H1 (cell line): Measurements from ENCODE around the gene SLC44A5.

ENCODE experiments used
- ASH2L ChIP-seq: fragments of 200-600, 300-600 bp; sonication (generic); IDR thresholded peaks from one replicate; pipeline ENCODE4 v1.7.1; 2017; ENCODE audit warnings: low read length
- BRCA1 ChIP-seq: IDR thresholded peaks from 2 replicates; pipeline ENCODE4 v1.6.1; 2012; ENCODE audit warnings: low read depth, low read length, improper control_type of control experiment
- EZH2 ChIP-seq: fragments of 200-600 bp; sonication (generic); IDR thresholded peaks from 2 replicates; pipeline ENCODE4 v1.7.1; 2012; ENCODE audit warnings: low read depth, mild to moderate bottlenecking, moderate library complexity, low read length, inconsistent platforms; ENCODE audit not compliant: severe bottlenecking
- HDAC6 ChIP-seq: IDR thresholded peaks from one replicate; pipeline ENCODE4 v1.7.1; 2012; ENCODE audit warnings: low read depth, mild to moderate bottlenecking, inconsistent platforms, low read length, moderate library complexity
- JUN ChIP-seq: IDR thresholded peaks from 2 replicates; pipeline ENCODE4 v1.6.1; 2011; ENCODE audit warnings: low read depth, mild to moderate bottlenecking, improper control_type of control experiment, low read length
- NANOG ChIP-seq: IDR thresholded peaks from 2 replicates; pipeline ENCODE4 v1.6.1; 2011; ENCODE audit warnings: low read length, low read depth, mild to moderate bottlenecking, inconsistent platforms; ENCODE audit not compliant: insufficient read depth, poor library complexity, severe bottlenecking
- POLR2A ChIP-seq, 2 experiments: IDR thresholded peaks; 1 replicate in 1 of 2; 2 replicates in 1 of 2; pipeline ENCODE4 v1.6.1; 2011; ENCODE audit warnings: low read depth in 2 of 2, low read length in 2 of 2, mild to moderate bottlenecking in 2 of 2; ENCODE audit errors: control extremely low read depth in 1 of 2
- POLR2AphosphoS5 ChIP-seq: IDR thresholded peaks from 2 replicates; pipeline ENCODE4 v1.6.1; 2011; ENCODE audit warnings: low read depth, low read length
- POU5F1 ChIP-seq: IDR thresholded peaks from 2 replicates; pipeline ENCODE4 v1.6.1; 2011; ENCODE audit warnings: low read depth, mild to moderate bottlenecking, low read length, moderate library complexity
- TEAD4 ChIP-seq: IDR thresholded peaks from 2 replicates; pipeline ENCODE4 v1.6.1; 2012; ENCODE audit warnings: low read depth, low read length, inconsistent platforms, mixed read lengths
- ZNF274 ChIP-seq: IDR thresholded peaks from 2 replicates; pipeline ENCODE4 v1.7.0; 2012; ENCODE audit warnings: low read length, borderline replicate concordance; ENCODE audit errors: extremely low read depth
- TF ChIP-seq, protein P1 (sequence below): IDR thresholded peaks from 2 replicates; pipeline ENCODE4 v1.6.1; 2012; ENCODE audit warnings: inconsistent platforms
- TF ChIP-seq, protein P2 (sequence below), 3 experiments: IDR thresholded peaks; 1 replicate in 2 of 3; 2 replicates in 1 of 3; pipeline versions ENCODE4 v1.5.1 to v1.6.1; 2011; ENCODE audit warnings: low read length in 3 of 3, mild to moderate bottlenecking in 3 of 3, inconsistent platforms in 2 of 3, low read depth in 1 of 3, moderate library complexity in 1 of 3; ENCODE audit not compliant: insufficient read depth in 1 of 3; ENCODE audit errors: control extremely low read depth in 1 of 3

DNA sequence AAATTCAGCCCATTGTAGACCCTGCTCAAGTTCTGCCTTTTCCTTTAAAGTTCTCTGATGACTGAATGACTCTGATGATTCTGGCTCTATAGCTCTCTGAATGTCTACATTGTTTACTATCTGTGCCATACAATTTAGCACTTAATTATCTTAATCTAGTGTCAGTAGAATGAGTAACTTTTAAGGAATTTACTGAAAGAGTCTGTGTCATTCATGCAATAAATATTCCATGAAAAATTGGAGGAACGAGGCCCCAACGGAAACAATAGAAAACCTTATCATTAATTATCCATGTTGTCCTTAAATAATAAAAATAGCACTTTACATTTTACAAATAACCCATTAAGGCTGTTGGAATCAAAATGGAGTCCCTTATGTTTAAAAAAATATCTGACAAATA is 77.8 kb downstream of the SLC44A5 start:
- TF ChIP-seq ASH2L (no peak), POLR2AphosphoS5 (no peak), POLR2A (IDR thresholded peaks at IDR 0.05; ENCODE audit: control extremely low read depth in 1 of 2, low read depth in 2 of 2, low read length in 2 of 2) (no peak), BRCA1 (no peak), NANOG (no peak), HDAC6 (no peak), POU5F1 (no peak), JUN (no peak), TEAD4 (no peak), ZNF274 (no peak), EZH2 (no peak)
- TF ChIP-seq, protein P1, sequence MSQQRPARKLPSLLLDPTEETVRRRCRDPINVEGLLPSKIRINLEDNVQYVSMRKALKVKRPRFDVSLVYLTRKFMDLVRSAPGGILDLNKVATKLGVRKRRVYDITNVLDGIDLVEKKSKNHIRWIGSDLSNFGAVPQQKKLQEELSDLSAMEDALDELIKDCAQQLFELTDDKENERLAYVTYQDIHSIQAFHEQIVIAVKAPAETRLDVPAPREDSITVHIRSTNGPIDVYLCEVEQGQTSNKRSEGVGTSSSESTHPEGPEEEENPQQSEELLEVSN: no peak
- TF ChIP-seq, protein P2, sequence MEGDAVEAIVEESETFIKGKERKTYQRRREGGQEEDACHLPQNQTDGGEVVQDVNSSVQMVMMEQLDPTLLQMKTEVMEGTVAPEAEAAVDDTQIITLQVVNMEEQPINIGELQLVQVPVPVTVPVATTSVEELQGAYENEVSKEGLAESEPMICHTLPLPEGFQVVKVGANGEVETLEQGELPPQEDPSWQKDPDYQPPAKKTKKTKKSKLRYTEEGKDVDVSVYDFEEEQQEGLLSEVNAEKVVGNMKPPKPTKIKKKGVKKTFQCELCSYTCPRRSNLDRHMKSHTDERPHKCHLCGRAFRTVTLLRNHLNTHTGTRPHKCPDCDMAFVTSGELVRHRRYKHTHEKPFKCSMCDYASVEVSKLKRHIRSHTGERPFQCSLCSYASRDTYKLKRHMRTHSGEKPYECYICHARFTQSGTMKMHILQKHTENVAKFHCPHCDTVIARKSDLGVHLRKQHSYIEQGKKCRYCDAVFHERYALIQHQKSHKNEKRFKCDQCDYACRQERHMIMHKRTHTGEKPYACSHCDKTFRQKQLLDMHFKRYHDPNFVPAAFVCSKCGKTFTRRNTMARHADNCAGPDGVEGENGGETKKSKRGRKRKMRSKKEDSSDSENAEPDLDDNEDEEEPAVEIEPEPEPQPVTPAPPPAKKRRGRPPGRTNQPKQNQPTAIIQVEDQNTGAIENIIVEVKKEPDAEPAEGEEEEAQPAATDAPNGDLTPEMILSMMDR (IDR thresholded peaks at IDR 0.05; ENCODE audit: control extremely low read depth in 1 of 3, insufficient read depth in 1 of 3, low read depth in 1 of 3, low read length in 3 of 3): no peak
